Prostate gland (tissue), 2 donors: ENCODE data around the gene TOMM40L.

Source experiments
- CTCF ChIP-seq, 4 experiments: fragments of 200-600 bp in 2 of 4; fragments of 450-650 bp in 2 of 4; sonication (generic) in 2 of 4; IDR thresholded peaks; 1 replicate in 3 of 4; 2 replicates in 1 of 4; pipeline ENCODE4 v1.5.1; 2016 to 2019; ENCODE audit warnings: antibody characterized with exemption in 4 of 4, mild to moderate bottlenecking in 2 of 4, moderate library complexity in 2 of 4
- POLR2AphosphoS5 ChIP-seq: sonication (generic); formaldehyde crosslinking; IDR thresholded peaks from one replicate; pipeline ENCODE4 v1.6.1; 2017; ENCODE audit warnings: antibody characterized with exemption

- no peak for TF ChIP-seq CTCF (IDR thresholded peaks at IDR 0.05)
- no peak for TF ChIP-seq POLR2AphosphoS5
Measured at GRCh38 chr1:161206411-161207140, 19.3 kb upstream of the TOMM40L start.
